GM12864 (cell line): ENCODE results near the gene MCM9.

Experiments
- DNase-seq: peaks from one replicate; pipeline ENCODE4 v3.0.0-alpha.2; 2011; ENCODE audit warnings: low read depth
- H3K4me3 ChIP-seq: 2 replicates; pipeline ENCODE4 v1.5.1; 2011; ENCODE audit warnings: mild to moderate bottlenecking, low read depth, low read length, control low read depth
- TF ChIP-seq, protein P1 (sequence below): IDR thresholded peaks from 2 replicates; pipeline ENCODE4 v1.5.1; 2011; ENCODE audit warnings: low read depth, mild to moderate bottlenecking, moderate library complexity, low read length, control low read depth, inconsistent platforms; ENCODE audit errors: missing control alignments

Gene MCM9

DNA sequence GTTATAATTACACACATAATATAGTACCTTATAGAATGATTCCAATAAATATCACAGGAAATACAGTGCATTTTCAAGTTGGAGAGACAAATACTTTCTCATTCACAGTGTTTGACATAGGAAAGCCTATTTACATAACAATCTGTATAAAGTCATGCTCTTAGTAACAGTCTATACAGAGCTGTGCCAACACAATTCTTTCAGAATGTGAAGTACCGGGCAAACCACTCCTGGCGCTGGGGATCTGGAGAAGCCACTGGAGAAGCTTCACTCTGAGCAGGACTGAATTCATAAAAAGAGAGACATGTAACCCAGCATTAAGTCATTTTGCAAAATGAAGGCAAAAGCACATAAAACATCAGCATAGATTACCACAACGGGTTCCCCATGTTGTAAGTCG, 24.9 kb upstream of the MCM9 start:
- TF ChIP-seq, protein P1, sequence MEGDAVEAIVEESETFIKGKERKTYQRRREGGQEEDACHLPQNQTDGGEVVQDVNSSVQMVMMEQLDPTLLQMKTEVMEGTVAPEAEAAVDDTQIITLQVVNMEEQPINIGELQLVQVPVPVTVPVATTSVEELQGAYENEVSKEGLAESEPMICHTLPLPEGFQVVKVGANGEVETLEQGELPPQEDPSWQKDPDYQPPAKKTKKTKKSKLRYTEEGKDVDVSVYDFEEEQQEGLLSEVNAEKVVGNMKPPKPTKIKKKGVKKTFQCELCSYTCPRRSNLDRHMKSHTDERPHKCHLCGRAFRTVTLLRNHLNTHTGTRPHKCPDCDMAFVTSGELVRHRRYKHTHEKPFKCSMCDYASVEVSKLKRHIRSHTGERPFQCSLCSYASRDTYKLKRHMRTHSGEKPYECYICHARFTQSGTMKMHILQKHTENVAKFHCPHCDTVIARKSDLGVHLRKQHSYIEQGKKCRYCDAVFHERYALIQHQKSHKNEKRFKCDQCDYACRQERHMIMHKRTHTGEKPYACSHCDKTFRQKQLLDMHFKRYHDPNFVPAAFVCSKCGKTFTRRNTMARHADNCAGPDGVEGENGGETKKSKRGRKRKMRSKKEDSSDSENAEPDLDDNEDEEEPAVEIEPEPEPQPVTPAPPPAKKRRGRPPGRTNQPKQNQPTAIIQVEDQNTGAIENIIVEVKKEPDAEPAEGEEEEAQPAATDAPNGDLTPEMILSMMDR: no peak
- no peak overlapping the region for H3K4me3 ChIP-seq
- DNase-seq: no peak

DNA sequence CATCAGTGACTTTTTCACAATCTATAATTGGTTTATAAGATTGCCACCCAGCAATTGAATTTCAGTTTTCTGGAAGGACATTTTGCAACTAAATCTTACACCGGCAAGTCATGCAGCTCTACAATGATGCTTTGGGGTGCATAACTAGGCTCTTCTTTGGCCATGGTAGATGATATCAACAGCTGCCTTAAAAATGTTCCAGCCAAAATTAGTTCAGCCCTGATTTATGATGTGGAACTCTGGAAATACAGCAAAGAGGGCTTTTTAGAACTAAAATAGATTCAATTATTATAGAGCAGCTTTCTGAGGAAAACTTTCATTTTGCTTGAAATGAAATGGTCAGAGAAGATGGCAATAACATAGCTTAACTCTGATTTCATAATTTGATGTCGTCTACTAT, 18.4 kb upstream of the MCM9 start:
- H3K4me3 ChIP-seq: no peak overlapping the region
- DNase-seq: no peak
- TF ChIP-seq, protein P1: no peak

DNA sequence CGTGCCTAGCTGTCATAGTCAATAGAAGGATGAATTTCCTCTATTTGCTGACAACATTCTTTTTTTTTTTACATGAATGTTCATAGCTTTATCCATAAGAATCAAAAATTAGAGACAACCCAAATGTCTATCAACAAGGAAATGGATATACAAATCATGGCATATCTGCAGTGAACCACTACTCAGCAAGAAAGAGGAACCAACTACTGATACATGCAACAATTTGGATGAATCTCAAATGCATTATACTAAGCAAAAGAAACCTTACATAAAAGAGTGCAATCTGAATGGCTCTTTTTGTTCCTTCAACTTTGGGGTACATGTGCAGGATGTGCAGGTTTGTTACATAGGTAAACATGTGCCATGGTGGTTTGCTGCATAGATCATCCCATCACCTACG, 17.7 kb upstream of the MCM9 start:
- no peak for DNase-seq
- no peak overlapping the region for H3K4me3 ChIP-seq
- TF ChIP-seq, protein P1: no peak

DNA sequence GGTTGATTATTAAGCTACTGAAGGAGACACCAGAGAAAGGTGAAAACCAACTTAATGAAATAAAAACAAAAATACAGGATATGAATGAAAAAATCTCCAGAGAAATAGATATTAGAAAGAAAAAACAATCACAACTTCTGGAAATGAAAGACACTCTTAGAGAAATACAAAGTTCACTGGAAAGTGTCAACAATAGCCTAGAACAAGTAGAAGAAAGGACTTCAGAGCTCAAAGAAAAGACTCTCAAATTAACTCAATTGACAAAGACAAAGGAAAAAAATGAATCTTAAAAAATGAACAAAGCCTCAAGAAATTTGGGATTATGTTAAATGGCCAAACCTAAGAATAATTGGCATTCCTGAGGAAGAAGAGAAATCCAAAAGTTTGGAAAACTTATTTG, 10.3 kb upstream of the MCM9 start:
- H3K4me3 ChIP-seq: no peak overlapping the region
- TF ChIP-seq, protein P1: no peak
- DNase-seq: no peak

DNA sequence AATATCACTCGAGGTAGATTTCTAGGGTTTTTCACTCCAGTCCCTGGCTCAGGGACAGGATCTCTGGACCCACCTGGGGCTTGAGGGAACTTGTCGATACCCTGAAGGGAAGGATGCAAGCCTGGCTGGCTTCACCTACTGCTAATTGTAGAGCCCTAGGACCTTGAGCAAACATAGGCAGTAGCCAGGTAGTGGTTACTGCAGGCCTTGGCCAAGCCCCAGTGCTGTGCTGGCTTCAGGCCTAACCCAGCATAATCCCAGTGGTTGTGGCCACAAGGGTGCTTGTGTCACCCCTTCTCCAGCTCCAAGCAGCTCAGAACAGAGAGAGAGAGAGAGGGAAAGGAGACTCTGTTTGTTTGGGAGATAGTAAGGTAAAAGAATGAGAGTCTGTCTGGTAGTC, 5.8 kb upstream of the MCM9 start:
- TF ChIP-seq, protein P1: no peak
- DNase-seq: no peak
- no peak overlapping the region for H3K4me3 ChIP-seq

DNA sequence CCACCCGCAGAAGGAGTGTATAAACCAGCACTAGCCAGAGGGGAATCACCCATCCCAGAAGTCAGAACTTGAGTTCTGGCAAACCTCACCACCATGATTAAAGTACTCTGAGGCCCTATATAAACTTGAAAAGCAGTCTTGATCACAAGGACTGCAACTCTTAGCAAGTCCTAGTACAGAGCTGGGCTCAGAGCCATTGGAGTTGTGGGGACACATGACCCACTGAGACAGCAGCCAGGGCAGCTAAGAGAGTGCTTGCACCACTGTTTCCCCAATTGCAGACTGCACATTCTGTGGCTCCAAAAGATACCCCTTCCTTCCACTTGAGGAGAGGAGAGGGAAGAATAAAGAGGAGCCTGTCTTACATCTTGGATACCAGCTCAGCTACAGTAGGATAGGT, 4.7 kb upstream of the MCM9 start:
- no peak overlapping the region for H3K4me3 ChIP-seq
- TF ChIP-seq, protein P1: no peak
- no peak for DNase-seq

DNA sequence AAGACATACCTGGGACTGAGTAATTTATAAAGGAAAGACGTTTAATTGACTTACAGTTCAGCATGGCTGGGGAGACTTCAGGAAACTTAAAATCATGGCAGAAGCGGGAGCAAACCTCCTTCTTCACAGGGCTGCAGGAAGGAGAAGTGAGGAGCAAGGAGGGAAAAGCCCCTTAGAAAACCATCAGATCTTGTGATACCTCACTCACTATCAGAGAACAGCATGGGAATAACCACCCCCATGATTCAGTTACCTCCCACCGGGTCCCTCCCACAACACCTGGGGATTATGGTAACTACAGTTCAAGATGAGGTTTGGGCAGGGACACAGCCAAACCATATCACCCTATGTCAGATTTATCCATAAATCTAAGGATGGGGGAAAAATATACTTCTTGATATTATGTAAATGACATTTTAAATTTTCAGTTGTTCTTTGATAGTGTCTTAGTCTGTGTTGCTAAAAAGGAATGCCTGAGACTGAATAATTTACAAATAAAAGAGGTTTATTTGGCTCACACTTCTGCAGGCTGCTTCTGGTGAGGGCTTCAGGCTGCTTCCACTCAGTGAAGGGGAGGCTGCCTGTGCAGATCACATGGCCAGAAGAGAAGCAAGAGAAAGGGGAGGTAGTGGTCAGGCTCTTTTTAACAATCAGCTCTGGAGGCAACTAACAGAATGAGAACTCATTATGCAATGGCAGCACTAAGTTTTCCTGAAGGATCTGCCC, 1.2 kb upstream of the MCM9 start:
- H3K4me3 ChIP-seq: no peak overlapping the region

More for the DNA sequence above, 1.2 kb upstream of the MCM9 start:
- TF ChIP-seq, protein P1: no peak
- DNase-seq: no peak
